Mammary epithelial cell (primary cell): ENCODE data around the gene DGLUCY.

ENCODE experiments used
- EZH2 ChIP-seq: IDR thresholded peaks from 2 replicates; pipeline ENCODE4 v1.6.1; 2012; ENCODE audit warnings: low read length, inconsistent platforms, borderline replicate concordance
- TF ChIP-seq, protein P1 (sequence below), 2 donors: IDR thresholded peaks in 1 of 2; conservative IDR thresholded peaks in 1 of 2; 2 replicates each; pipeline ENCODE4 v1.5.1; 2011 to 2012; ENCODE audit warnings: inconsistent platforms in 2 of 2, low read length in 2 of 2, mild to moderate bottlenecking in 2 of 2, control low read depth in 1 of 2, low read depth in 1 of 2; ENCODE audit not compliant: insufficient read depth in 1 of 2; ENCODE audit errors: extremely low read depth in 1 of 2

DNA sequence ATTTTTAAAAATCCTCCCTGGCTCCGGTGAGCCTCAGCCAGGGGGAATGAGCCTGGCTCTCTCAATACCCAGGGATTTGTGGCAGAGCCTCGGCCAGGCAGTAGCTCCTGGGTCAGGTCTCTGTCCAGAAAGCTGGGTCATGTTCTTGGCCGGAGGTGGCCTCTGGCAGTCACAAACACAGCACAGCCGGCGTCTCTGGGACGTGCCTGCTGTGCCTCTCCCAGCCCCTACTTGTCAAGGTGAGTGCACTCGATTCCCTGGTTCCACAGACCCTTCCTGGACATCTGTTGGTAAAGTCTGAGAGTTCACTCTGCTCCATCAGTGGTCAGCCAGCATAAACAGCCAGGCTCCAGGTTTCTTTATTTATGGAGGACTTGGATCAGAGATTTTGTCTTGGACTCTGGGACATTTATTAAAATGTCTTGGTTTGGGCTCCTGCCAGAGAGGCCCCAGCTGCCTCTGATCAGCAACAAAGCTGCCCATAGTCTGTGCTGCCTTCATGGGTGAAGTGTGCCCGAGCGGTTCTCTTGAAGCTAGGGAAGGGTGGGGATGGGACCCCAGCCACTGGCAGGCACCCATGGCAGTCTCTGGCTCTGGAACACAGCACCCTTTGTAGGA lies 56.7 kb downstream of the DGLUCY start:
- TF ChIP-seq, protein P1, sequence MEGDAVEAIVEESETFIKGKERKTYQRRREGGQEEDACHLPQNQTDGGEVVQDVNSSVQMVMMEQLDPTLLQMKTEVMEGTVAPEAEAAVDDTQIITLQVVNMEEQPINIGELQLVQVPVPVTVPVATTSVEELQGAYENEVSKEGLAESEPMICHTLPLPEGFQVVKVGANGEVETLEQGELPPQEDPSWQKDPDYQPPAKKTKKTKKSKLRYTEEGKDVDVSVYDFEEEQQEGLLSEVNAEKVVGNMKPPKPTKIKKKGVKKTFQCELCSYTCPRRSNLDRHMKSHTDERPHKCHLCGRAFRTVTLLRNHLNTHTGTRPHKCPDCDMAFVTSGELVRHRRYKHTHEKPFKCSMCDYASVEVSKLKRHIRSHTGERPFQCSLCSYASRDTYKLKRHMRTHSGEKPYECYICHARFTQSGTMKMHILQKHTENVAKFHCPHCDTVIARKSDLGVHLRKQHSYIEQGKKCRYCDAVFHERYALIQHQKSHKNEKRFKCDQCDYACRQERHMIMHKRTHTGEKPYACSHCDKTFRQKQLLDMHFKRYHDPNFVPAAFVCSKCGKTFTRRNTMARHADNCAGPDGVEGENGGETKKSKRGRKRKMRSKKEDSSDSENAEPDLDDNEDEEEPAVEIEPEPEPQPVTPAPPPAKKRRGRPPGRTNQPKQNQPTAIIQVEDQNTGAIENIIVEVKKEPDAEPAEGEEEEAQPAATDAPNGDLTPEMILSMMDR (conservative IDR thresholded peaks at IDR 0.05 in 1 of 2, IDR thresholded peaks at IDR 0.05 in 1 of 2; ENCODE audit: extremely low read depth in 1 of 2, insufficient read depth in 1 of 2, low read depth in 1 of 2, low read length in 2 of 2), result no peak
- no peak for TF ChIP-seq EZH2
